ENCODE results near the gene MEI4. TPM values are rescaled to one million over a fixed set of nuclear protein-coding genes. Genes with fewer than 3 reads are reported as not detected.
A peak's percentile ranks its signal among the peaks of the same experiment; 100 is the strongest.

Gene MEI4
- total and polyA plus RNA-seq, 2 of the 4 experiments (the other 2 are of a cell fraction) = not detected

- H3K4me1 ChIP-seq (ENCODE audit: control insufficient read depth, insufficient read depth, low read length) = no peaks in the 10 kb centered on the region
- H3K36me3 ChIP-seq (ENCODE audit: control insufficient read depth, insufficient read depth, low read length) = no peaks in the 10 kb centered on the region
- no peak overlapping the region for H2BK15ac ChIP-seq (ENCODE audit: low read depth, low read length)
- no peak overlapping the region for H3K56ac ChIP-seq (ENCODE audit: extremely low read depth, insufficient read depth, low read length)
- H4K8ac ChIP-seq (ENCODE audit: low read depth in 2 of 2, low read length in 2 of 2) = no peak overlapping the region
- no peak overlapping the region for H3K18ac ChIP-seq (ENCODE audit: low read depth, low read length)
- DNase-seq (no peak), ATAC-seq (ENCODE audit: low read depth) (no peak)
- no peak overlapping the region for H3K4me3 ChIP-seq (ENCODE audit: insufficient read depth, low read depth, low read length)
- no peaks in the 10 kb centered on the region for H3K9me3 ChIP-seq (ENCODE audit: control insufficient read depth, insufficient read depth, low read length)
- BruUV-seq (replicated peaks) = no TSS peak
- no peak overlapping the region for H3K23ac ChIP-seq (ENCODE audit: low read depth, low read length)
- ChIA-PET POLR2A (ENCODE audit: unreplicated experiment) (no interaction called here), CTCF (no interaction called here)
- no peak overlapping the region for H4K91ac ChIP-seq (ENCODE audit: insufficient read depth, low read depth, low read length)
- no peaks in the 10 kb centered on the region for H3K27me3 ChIP-seq (ENCODE audit: control insufficient read depth, insufficient read depth, low read length)
- TF ChIP-seq MAFK (IDR thresholded peaks at IDR 0.05; ENCODE audit: low read depth, low read length) = peak; percentile 64
- no peak for TF ChIP-seq USF2 (IDR thresholded peaks at IDR 0.05; ENCODE audit: low read depth, low read length)
- no peak for TF ChIP-seq NFE2L2 (IDR thresholded peaks at IDR 0.05; ENCODE audit: low read depth, low read length)
- TF ChIP-seq RFX5 (IDR thresholded peaks at IDR 0.05; ENCODE audit: low read depth, low read length) = no peak
- intact Hi-C loops (cut with micrococcal nuclease) = no loop called here
- H3K79me1 ChIP-seq (ENCODE audit: low read depth in 1 of 2, low read length in 2 of 2) = no peaks in the 10 kb centered on the region
- in situ Hi-C loops (cut with MboI; ENCODE audit: low sequenced_read_pairs) = no loop called here
- no peak overlapping the region for H3K4me2 ChIP-seq (ENCODE audit: low read depth, low read length)
- no peak overlapping the region for H2BK20ac ChIP-seq (ENCODE audit: low read depth, low read length)
- H3K4ac ChIP-seq (ENCODE audit: low read depth, low read length) = no peak overlapping the region
- no CpG with 5 or more reads among the region's 1 CpG for WGBS, 2 experiments (ENCODE audit: extremely low coverage in 2 of 2, insufficient read length in 1 of 2)
- no peaks in the 10 kb centered on the region for H4K20me1 ChIP-seq (ENCODE audit: insufficient read depth, low read length)
- H2AK9ac ChIP-seq (replicated peaks; ENCODE audit: low read depth, low read length, poor library complexity) = no peak overlapping the region
- no peak overlapping the region for H2AFZ ChIP-seq (replicated peaks; ENCODE audit: low read length, poor library complexity)
- H4K5ac ChIP-seq (ENCODE audit: low read depth, low read length) = no peak overlapping the region
- dilution Hi-C loops (cut with HindIII; ENCODE audit: low sequenced_read_pairs, unreplicated experiment) = no loop called here
- H3K9me1 ChIP-seq (ENCODE audit: insufficient read depth, low read length) = no peaks in the 10 kb centered on the region
- H2AK5ac ChIP-seq (ENCODE audit: low read depth, low read length) = no peak overlapping the region
- no peak overlapping the region for H3K27ac ChIP-seq (ENCODE audit: insufficient read depth, low read length)
- no peak overlapping the region for H3K14ac ChIP-seq (replicated peaks; ENCODE audit: low read depth, low read length)
- H2BK5ac ChIP-seq (ENCODE audit: low read depth, low read length, poor library complexity, severe bottlenecking) = no peak overlapping the region
- H2BK120ac ChIP-seq (ENCODE audit: low read depth, low read length) = no peak overlapping the region
- no peak overlapping the region for H3K9ac ChIP-seq (ENCODE audit: low read depth, low read length)
These were observed 30.7 kb downstream of the MEI4 start for GRCh38 chr6:77683515-77683914.
